HCT116 (cell line): ENCODE results near the gene MED23. TPM values are rescaled to one million over a fixed set of nuclear protein-coding genes. Genes with fewer than 3 reads are reported as not detected.
A peak's percentile ranks its signal among the peaks of the same experiment; 100 is the strongest.

Source experiments
- ATAC-seq: fragments of 200-7000 bp; cut with Tn5 transposase; 2 replicates; pipeline ENCODE4 v1.9.1; 2020; ENCODE audit warnings: mild to moderate bottlenecking, moderate library complexity
- BruUV-seq: library from RNA; stranded (reverse); fragments of 400-500 nt; replicated peaks from 2 replicates; lab custom pipeline; 2021; lab: Mats Ljungman, UMichigan
- CTCF ChIA-PET: fragments of 300-600 bp; sonication (Branson Sonifier 250); formaldehyde crosslinking; loops from one replicate; lab custom pipeline; 2021; ENCODE audit warnings: antibody characterized with exemption; lab: Charles Lee
- POLR2A ChIA-PET: fragments of 300-600, 350-600 bp; sonication (Branson Sonifier 250); formaldehyde crosslinking; loops from one replicate; lab custom pipeline; 2021; ENCODE audit warnings: antibody characterized with exemption; lab: Charles Lee
- RAD21 ChIA-PET, 2 experiments: fragments of 300-600 bp; sonication (Branson Sonifier 250); formaldehyde crosslinking; loops; one replicate each; lab custom pipeline; 2023; ENCODE audit warnings: low total read pairs in 2 of 2; ENCODE audit not compliant: uncharacterized antibody in 2 of 2, unreplicated experiment in 2 of 2, low non-redundant PET in 1 of 2; lab: Charles Lee
- DNase-seq: peaks from one replicate; pipeline ENCODE4 v3.0.0-alpha.2; 2010; ENCODE audit warnings: low read depth, low spot score
- H2AFZ ChIP-seq: fragments of 200-600 bp; shearing (Covaris generic), sonication (generic); 2 replicates; pipeline ENCODE4 v1.6.1; 2017; ENCODE audit warnings: low read depth, mixed run types, mixed read lengths, antibody characterized with exemption, low read length; ENCODE audit not compliant: poor library complexity, severe bottlenecking
- H3K27ac ChIP-seq: 2 replicates; pipeline ENCODE4 v1.5.1; 2012; ENCODE audit warnings: low read depth, low read length
- H3K27me3 ChIP-seq: fragments of 200-600 bp; sonication (generic); 2 replicates; pipeline ENCODE4 v1.6.1; 2016; ENCODE audit warnings: mixed run types, low read length, mixed read lengths; ENCODE audit not compliant: insufficient read depth
- H3K36me3 ChIP-seq, 2 experiments: fragments of 200-500 bp in 1 of 2; fragments of 200-600 bp in 1 of 2; sonication (Bioruptor generic) in 1 of 2; sonication (generic) in 1 of 2; 2 replicates each; pipeline versions ENCODE4 v1.5.1 to v1.6.1; 2014 to 2016; ENCODE audit warnings: low read length in 2 of 2, inconsistent platforms in 1 of 2, mixed read lengths in 1 of 2, mixed run types in 1 of 2; ENCODE audit not compliant: insufficient read depth in 2 of 2, control insufficient read depth in 1 of 2
- H3K4me1 ChIP-seq, 2 experiments: fragments of 200-600 bp in 1 of 2; sonication (generic) in 1 of 2; 2 replicates each; pipeline versions ENCODE4 v1.5.1 to v1.6.1; 2012 to 2017; ENCODE audit warnings: low read length in 2 of 2, inconsistent platforms in 1 of 2, mild to moderate bottlenecking in 1 of 2, mixed read lengths in 1 of 2, mixed run types in 1 of 2, moderate library complexity in 1 of 2; ENCODE audit not compliant: insufficient read depth in 2 of 2, control insufficient read depth in 1 of 2
- H3K4me2 ChIP-seq: fragments of 200-600 bp; sonication (generic); 2 replicates; pipeline ENCODE4 v1.6.1; 2017; ENCODE audit warnings: mixed run types, low read length, mixed read lengths
- H3K4me3 ChIP-seq, 2 experiments: fragments of 200-600 bp in 1 of 2; sonication (generic) in 1 of 2; replicated peaks in 1 of 2; 2 replicates each; pipeline ENCODE4 v1.5.1; 2011 to 2016; ENCODE audit warnings: low read length in 2 of 2, control low read depth in 1 of 2, low read depth in 1 of 2, mild to moderate bottlenecking in 1 of 2, mixed read lengths in 1 of 2, mixed run types in 1 of 2
- H3K79me2 ChIP-seq: fragments of 200-600 bp; sonication (generic); 2 replicates; pipeline ENCODE4 v1.6.1; 2017; ENCODE audit warnings: mild to moderate bottlenecking, mixed run types, low read length, moderate library complexity, mixed read lengths; ENCODE audit not compliant: insufficient read depth
- H3K9ac ChIP-seq: fragments of 200-600 bp; sonication (generic); 2 replicates; pipeline ENCODE4 v1.6.1; 2016; ENCODE audit warnings: low read length, mixed read lengths
- H3K9me2 ChIP-seq: fragments of 200-600 bp; sonication (generic), shearing (Covaris generic); 2 replicates; pipeline ENCODE4 v1.6.1; 2017; ENCODE audit warnings: mixed run types, mild to moderate bottlenecking, moderate library complexity; ENCODE audit not compliant: insufficient read depth
- H3K9me3 ChIP-seq, 2 experiments: fragments of 200-500 bp in 1 of 2; fragments of 200-600 bp in 1 of 2; sonication (Bioruptor generic) in 1 of 2; sonication (generic) in 1 of 2; 2 replicates each; pipeline ENCODE4 v1.6.1; 2014 to 2017; ENCODE audit warnings: low read length in 2 of 2, mixed read lengths in 2 of 2, inconsistent platforms in 1 of 2, low read depth in 1 of 2, mild to moderate bottlenecking in 1 of 2, mixed run types in 1 of 2, moderate library complexity in 1 of 2; ENCODE audit not compliant: control insufficient read depth in 1 of 2, insufficient read depth in 1 of 2
- H4K20me1 ChIP-seq: fragments of 200-600 bp; sonication (generic), shearing (Covaris generic); 2 replicates; pipeline ENCODE4 v1.6.1; 2017; ENCODE audit warnings: mixed run types, mild to moderate bottlenecking, moderate library complexity; ENCODE audit not compliant: insufficient read depth
- EZH2 ChIP-seq: fragments of 200-600 bp; sonication (generic); IDR thresholded peaks from 2 replicates; pipeline ENCODE4 v1.6.1; 2017; ENCODE audit warnings: antibody characterized with exemption, mixed run types
- EZH2phosphoT487 ChIP-seq: fragments of 200-600 bp; IDR thresholded peaks from 2 replicates; pipeline ENCODE4 v1.6.1; 2018; ENCODE audit warnings: antibody characterized with exemption, borderline replicate concordance
- FOSL1 ChIP-seq: IDR thresholded peaks from 2 replicates; pipeline ENCODE4 v1.6.1; 2012; ENCODE audit warnings: low read depth
- MAX ChIP-seq: IDR thresholded peaks from 2 replicates; pipeline ENCODE4 v1.6.1; 2012
- POLR2AphosphoS5 ChIP-seq: IDR thresholded peaks from 2 replicates; pipeline ENCODE4 v1.6.1; 2011; ENCODE audit warnings: mild to moderate bottlenecking, low read depth, low read length, moderate library complexity
- RAD21 ChIP-seq: IDR thresholded peaks from 2 replicates; pipeline ENCODE4 v1.6.1; 2012; ENCODE audit warnings: low read depth, mild to moderate bottlenecking
- SP1 ChIP-seq: IDR thresholded peaks from 2 replicates; pipeline ENCODE4 v1.6.1; 2012; ENCODE audit warnings: low read depth
- YY1 ChIP-seq: IDR thresholded peaks from 2 replicates; pipeline ENCODE4 v1.6.1; 2011; ENCODE audit warnings: low read length, low read depth, moderate library complexity, mild to moderate bottlenecking; ENCODE audit not compliant: insufficient replicate concordance; ENCODE audit errors: extremely low read depth
- intact Hi-C: fragments of 100-400 bp; cut with micrococcal nuclease; formaldehyde crosslinking; loops from 2 replicates; pipeline ENCODE4 v1.10.0; 2022
- total RNA-seq: library from RNA; stranded (reverse); gene quantifications from one replicate; pipeline ENCODE4 v1.2.1, GENCODE V29; 2021; ENCODE audit not compliant: unreplicated experiment
- TF ChIP-seq, protein P1 (sequence below): IDR thresholded peaks from 2 replicates; pipeline ENCODE4 v1.6.1; 2012; ENCODE audit warnings: low read depth

The MED23 gene
- total RNA-seq, 1 experiment from 2014 or later = 17.2 TPM

DNA sequence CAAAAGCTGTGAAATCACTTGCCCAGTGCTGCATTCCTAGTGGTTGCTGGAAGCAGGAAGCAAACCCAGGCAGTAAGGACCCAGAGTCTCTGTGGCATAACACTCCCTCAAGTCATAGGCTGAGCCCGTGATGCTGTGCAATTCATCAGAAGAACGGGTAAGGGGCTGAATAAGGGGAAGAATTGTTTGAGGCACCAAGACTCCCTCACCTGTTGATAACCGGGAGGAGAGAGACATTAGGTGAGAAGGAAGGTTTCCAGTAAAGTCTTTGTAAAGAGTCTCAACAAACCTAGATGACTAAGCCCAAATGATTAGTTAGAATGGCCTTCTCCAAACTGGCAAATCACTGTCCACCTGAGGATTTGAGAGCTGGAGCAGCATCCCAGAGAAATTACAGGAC, 27.3 kb upstream of the MED23 start:
- Histone ChIP-seq H3K27me3 (no peaks in the 10 kb centered on the region), H3K9me3 (no peaks in the 10 kb centered on the region), H3K4me2 (no peak overlapping the region), H3K9ac (no peak overlapping the region), H3K9me2 (no peaks in the 10 kb centered on the region), H3K4me1 (peaks cover 0 to 14% of the 10 kb centered on the region in 2 experiments; a peak in 2 of 4 replicates), H4K20me1 (no peaks in the 10 kb centered on the region), H3K27ac (no peak overlapping the region), H3K4me3 (no peak overlapping the region), H2AFZ (peak overlapping the region; percentile 20), H3K79me2 (no peaks in the 10 kb centered on the region), H3K36me3 (no peaks in the 10 kb centered on the region)
- intact Hi-C loops = no loop called here
- ChIA-PET RAD21 (no interaction called here), POLR2A (no interaction called here), CTCF (interaction anchor here (1.5 kb wide), 1 partner anchor 27 kb away, joined by 4 read pairs; the partner anchor contains the start of gene MED23)
- TF ChIP-seq, protein P1, sequence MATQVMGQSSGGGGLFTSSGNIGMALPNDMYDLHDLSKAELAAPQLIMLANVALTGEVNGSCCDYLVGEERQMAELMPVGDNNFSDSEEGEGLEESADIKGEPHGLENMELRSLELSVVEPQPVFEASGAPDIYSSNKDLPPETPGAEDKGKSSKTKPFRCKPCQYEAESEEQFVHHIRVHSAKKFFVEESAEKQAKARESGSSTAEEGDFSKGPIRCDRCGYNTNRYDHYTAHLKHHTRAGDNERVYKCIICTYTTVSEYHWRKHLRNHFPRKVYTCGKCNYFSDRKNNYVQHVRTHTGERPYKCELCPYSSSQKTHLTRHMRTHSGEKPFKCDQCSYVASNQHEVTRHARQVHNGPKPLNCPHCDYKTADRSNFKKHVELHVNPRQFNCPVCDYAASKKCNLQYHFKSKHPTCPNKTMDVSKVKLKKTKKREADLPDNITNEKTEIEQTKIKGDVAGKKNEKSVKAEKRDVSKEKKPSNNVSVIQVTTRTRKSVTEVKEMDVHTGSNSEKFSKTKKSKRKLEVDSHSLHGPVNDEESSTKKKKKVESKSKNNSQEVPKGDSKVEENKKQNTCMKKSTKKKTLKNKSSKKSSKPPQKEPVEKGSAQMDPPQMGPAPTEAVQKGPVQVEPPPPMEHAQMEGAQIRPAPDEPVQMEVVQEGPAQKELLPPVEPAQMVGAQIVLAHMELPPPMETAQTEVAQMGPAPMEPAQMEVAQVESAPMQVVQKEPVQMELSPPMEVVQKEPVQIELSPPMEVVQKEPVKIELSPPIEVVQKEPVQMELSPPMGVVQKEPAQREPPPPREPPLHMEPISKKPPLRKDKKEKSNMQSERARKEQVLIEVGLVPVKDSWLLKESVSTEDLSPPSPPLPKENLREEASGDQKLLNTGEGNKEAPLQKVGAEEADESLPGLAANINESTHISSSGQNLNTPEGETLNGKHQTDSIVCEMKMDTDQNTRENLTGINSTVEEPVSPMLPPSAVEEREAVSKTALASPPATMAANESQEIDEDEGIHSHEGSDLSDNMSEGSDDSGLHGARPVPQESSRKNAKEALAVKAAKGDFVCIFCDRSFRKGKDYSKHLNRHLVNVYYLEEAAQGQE = no peak
- TF ChIP-seq EZH2 (no peak), SP1 (no peak), EZH2phosphoT487 (no peak), YY1 (no peak), RAD21 (no peak), FOSL1 (no peak), MAX (no peak), POLR2AphosphoS5 (no peak)
- ATAC-seq = no peak
- DNase-seq = no peak
- no TSS peak for BruUV-seq
